Measurements from ENCODE around the gene LGALS9.
"Not testable (repeated sequence)": the region's sequence is repeated elsewhere in the genome, so short reads cannot be mapped to it uniquely, and the experiment has no call there.

LGALS9 gene

GRCh38 chr17:27674335-27674734 is 43.3 kb downstream of the LGALS9 start:
- TF ChIP-seq EZH2 (IDR thresholded peaks at IDR 0.05; ENCODE audit: borderline replicate concordance, low read length): no peak
- no peak for TF ChIP-seq CTCF (IDR thresholded peaks at IDR 0.05; ENCODE audit: low read length)
- no peaks in the 10 kb centered on the region for H3K4me1 ChIP-seq (ENCODE audit: insufficient read depth, low read length, severe bottlenecking)
- H3K79me2 ChIP-seq (ENCODE audit: insufficient read depth, low read length): no peaks in the 10 kb centered on the region
- no peaks in the 10 kb centered on the region for H3K27me3 ChIP-seq (ENCODE audit: insufficient read depth, low read length)
- H3F3A ChIP-seq (ENCODE audit: insufficient read depth, low read length): no peaks in the 10 kb centered on the region
- H3K9ac ChIP-seq (ENCODE audit: low read length): no peak overlapping the region
- no peak overlapping the region for H2AFZ ChIP-seq (ENCODE audit: low read length)
- H3K4me2 ChIP-seq (ENCODE audit: low read length): no peak overlapping the region
- no peaks in the 10 kb centered on the region for H3K9me2 ChIP-seq (ENCODE audit: low read depth, low read length)
- no peak overlapping the region for H3K4me3 ChIP-seq (ENCODE audit: low read depth, low read length, poor library complexity, severe bottlenecking)
- no peak overlapping the region for H3K27ac ChIP-seq (ENCODE audit: low read depth, low read length, poor library complexity, severe bottlenecking)
- H3K9me3 ChIP-seq (ENCODE audit: low read length): no peaks in the 10 kb centered on the region
- no peaks in the 10 kb centered on the region for H4K20me1 ChIP-seq (ENCODE audit: insufficient read depth, low read length)
- H3K36me3 ChIP-seq (ENCODE audit: insufficient read depth, low read length): no peaks in the 10 kb centered on the region

GRCh38 chr17:27677191-27677590 is 46.2 kb downstream of the LGALS9 start:
- TF ChIP-seq EZH2 (IDR thresholded peaks at IDR 0.05; ENCODE audit: borderline replicate concordance, low read length) (no peak), CTCF (IDR thresholded peaks at IDR 0.05; ENCODE audit: low read length) (no peak)
- no peaks in the 10 kb centered on the region for H3K36me3 ChIP-seq (ENCODE audit: insufficient read depth, low read length)
- no peaks in the 10 kb centered on the region for H3K9me3 ChIP-seq (ENCODE audit: low read length)
- no peak overlapping the region for H3K27ac ChIP-seq (ENCODE audit: low read depth, low read length, poor library complexity, severe bottlenecking)
- no peak overlapping the region for H3K9ac ChIP-seq (ENCODE audit: low read length)
- no peaks in the 10 kb centered on the region for H4K20me1 ChIP-seq (ENCODE audit: insufficient read depth, low read length)
- H3K27me3 ChIP-seq (ENCODE audit: insufficient read depth, low read length): no peaks in the 10 kb centered on the region
- H3K9me2 ChIP-seq (ENCODE audit: low read depth, low read length): no peaks in the 10 kb centered on the region
- H3K79me2 ChIP-seq (ENCODE audit: insufficient read depth, low read length): no peaks in the 10 kb centered on the region
- H3K4me2 ChIP-seq (ENCODE audit: low read length): no peak overlapping the region
- no peak overlapping the region for H3K4me3 ChIP-seq (ENCODE audit: low read depth, low read length, poor library complexity, severe bottlenecking)
- no peak overlapping the region for H2AFZ ChIP-seq (ENCODE audit: low read length)
- no peaks in the 10 kb centered on the region for H3F3A ChIP-seq (ENCODE audit: insufficient read depth, low read length)
- no peaks in the 10 kb centered on the region for H3K4me1 ChIP-seq (ENCODE audit: insufficient read depth, low read length, severe bottlenecking)

- not testable (repeated sequence) for H3K27me3 ChIP-seq (ENCODE audit: insufficient read depth, low read length); H3K9me2 ChIP-seq (ENCODE audit: low read depth, low read length); H3K36me3 ChIP-seq (ENCODE audit: insufficient read depth, low read length); H4K20me1 ChIP-seq (ENCODE audit: insufficient read depth, low read length); H3K27ac ChIP-seq (ENCODE audit: low read depth, low read length, poor library complexity, severe bottlenecking); H2AFZ ChIP-seq (ENCODE audit: low read length); H3K9ac ChIP-seq (ENCODE audit: low read length); H3K79me2 ChIP-seq (ENCODE audit: insufficient read depth, low read length); H3K4me3 ChIP-seq (ENCODE audit: low read depth, low read length, poor library complexity, severe bottlenecking); H3K9me3 ChIP-seq (ENCODE audit: low read length); H3F3A ChIP-seq (ENCODE audit: insufficient read depth, low read length); H3K4me1 ChIP-seq (ENCODE audit: insufficient read depth, low read length, severe bottlenecking); H3K4me2 ChIP-seq (ENCODE audit: low read length)
Measured at GRCh38 chr17:27686322-27686721, 55.3 kb downstream of the LGALS9 start.

- Histone ChIP-seq H3F3A (ENCODE audit: insufficient read depth, low read length) (no peaks in the 10 kb centered on the region), H3K36me3 (ENCODE audit: insufficient read depth, low read length) (no peaks in the 10 kb centered on the region; the same call in 1 of the 2 replicates), H3K4me3 (ENCODE audit: low read depth, low read length, poor library complexity, severe bottlenecking) (no peak overlapping the region), H3K27ac (ENCODE audit: low read depth, low read length, poor library complexity, severe bottlenecking) (no peak overlapping the region), H3K9me2 (ENCODE audit: low read depth, low read length) (no peaks in the 10 kb centered on the region), H3K4me2 (ENCODE audit: low read length) (no peak overlapping the region), H3K27me3 (ENCODE audit: insufficient read depth, low read length) (no peaks in the 10 kb centered on the region), H2AFZ (ENCODE audit: low read length) (no peak overlapping the region), H3K9ac (ENCODE audit: low read length) (no peak overlapping the region), H3K79me2 (ENCODE audit: insufficient read depth, low read length) (no peaks in the 10 kb centered on the region), H4K20me1 (ENCODE audit: insufficient read depth, low read length) (no peaks in the 10 kb centered on the region), H3K9me3 (ENCODE audit: low read length) (no peaks in the 10 kb centered on the region), H3K4me1 (ENCODE audit: insufficient read depth, low read length, severe bottlenecking) (no peaks in the 10 kb centered on the region)
- TF ChIP-seq EZH2 (IDR thresholded peaks at IDR 0.05; ENCODE audit: borderline replicate concordance, low read length) (no peak), CTCF (IDR thresholded peaks at IDR 0.05; ENCODE audit: low read length) (no peak)
Measured at GRCh38 chr17:27690882-27691281, 59.9 kb downstream of the LGALS9 start.

GRCh38 chr17:27695254-27695814 is 64.3 kb downstream of the LGALS9 start:
- H3K36me3 ChIP-seq (ENCODE audit: insufficient read depth, low read length); H2AFZ ChIP-seq (ENCODE audit: low read length); H3F3A ChIP-seq (ENCODE audit: insufficient read depth, low read length); H4K20me1 ChIP-seq (ENCODE audit: insufficient read depth, low read length); H3K9me2 ChIP-seq (ENCODE audit: low read depth, low read length); H3K4me1 ChIP-seq (ENCODE audit: insufficient read depth, low read length, severe bottlenecking); H3K27me3 ChIP-seq (ENCODE audit: insufficient read depth, low read length); H3K27ac ChIP-seq (ENCODE audit: low read depth, low read length, poor library complexity, severe bottlenecking); H3K4me2 ChIP-seq (ENCODE audit: low read length); H3K79me2 ChIP-seq (ENCODE audit: insufficient read depth, low read length); H3K4me3 ChIP-seq (ENCODE audit: low read depth, low read length, poor library complexity, severe bottlenecking); H3K9me3 ChIP-seq (ENCODE audit: low read length); H3K9ac ChIP-seq (ENCODE audit: low read length): not testable (repeated sequence)
